ENCODE measurements around the gene PTPRN2. TPM values are rescaled to one million over a fixed set of nuclear protein-coding genes. Genes with fewer than 3 reads are reported as not detected.

PTPRN2 gene
- total and polyA plus RNA-seq, 9 of the 15 experiments (the other 6 are each of a cell fraction or from before 2014, with no cell fraction given), result not detected

DNA sequence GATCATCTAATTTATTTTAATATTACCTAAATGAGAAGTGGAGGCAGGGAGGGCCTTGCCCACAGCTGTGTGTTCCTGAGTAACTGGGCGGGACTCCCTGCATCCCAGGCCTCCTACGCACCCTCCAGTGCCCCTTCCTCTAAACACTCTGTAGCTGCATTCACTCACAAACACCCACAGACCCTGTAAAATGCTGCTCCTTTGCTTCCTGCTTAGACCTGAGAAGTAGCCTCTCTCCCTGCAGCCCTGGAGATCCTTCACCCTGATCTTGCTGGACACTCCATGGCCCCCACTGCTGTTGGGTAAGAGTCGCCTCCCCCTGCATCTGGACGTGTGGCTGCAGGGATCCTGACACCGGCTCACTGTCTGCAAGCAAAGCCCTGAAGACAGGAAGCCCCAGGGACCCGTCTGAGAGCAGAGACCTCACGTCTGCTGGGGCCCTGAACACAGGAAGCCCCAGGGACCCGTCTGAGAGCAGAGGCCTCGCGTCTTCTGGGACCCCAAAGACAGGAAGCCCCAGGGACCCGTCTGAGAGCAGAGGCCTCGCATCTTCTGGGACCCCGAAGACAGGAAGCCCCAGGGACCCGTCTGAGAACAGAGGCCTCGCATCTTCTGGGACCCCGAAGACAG is 661.0 kb downstream of the PTPRN2 start (continued):
- TF ChIP-seq, protein P1, sequence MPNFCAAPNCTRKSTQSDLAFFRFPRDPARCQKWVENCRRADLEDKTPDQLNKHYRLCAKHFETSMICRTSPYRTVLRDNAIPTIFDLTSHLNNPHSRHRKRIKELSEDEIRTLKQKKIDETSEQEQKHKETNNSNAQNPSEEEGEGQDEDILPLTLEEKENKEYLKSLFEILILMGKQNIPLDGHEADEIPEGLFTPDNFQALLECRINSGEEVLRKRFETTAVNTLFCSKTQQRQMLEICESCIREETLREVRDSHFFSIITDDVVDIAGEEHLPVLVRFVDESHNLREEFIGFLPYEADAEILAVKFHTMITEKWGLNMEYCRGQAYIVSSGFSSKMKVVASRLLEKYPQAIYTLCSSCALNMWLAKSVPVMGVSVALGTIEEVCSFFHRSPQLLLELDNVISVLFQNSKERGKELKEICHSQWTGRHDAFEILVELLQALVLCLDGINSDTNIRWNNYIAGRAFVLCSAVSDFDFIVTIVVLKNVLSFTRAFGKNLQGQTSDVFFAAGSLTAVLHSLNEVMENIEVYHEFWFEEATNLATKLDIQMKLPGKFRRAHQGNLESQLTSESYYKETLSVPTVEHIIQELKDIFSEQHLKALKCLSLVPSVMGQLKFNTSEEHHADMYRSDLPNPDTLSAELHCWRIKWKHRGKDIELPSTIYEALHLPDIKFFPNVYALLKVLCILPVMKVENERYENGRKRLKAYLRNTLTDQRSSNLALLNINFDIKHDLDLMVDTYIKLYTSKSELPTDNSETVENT (CRISPR knock-in tag; IDR thresholded peaks at IDR 0.05), result no peak
- TF ChIP-seq, protein P2, sequence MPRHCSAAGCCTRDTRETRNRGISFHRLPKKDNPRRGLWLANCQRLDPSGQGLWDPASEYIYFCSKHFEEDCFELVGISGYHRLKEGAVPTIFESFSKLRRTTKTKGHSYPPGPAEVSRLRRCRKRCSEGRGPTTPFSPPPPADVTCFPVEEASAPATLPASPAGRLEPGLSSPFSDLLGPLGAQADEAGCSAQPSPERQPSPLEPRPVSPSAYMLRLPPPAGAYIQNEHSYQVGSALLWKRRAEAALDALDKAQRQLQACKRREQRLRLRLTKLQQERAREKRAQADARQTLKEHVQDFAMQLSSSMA (CRISPR knock-in tag; IDR thresholded peaks at IDR 0.05), result no peak

DNA sequence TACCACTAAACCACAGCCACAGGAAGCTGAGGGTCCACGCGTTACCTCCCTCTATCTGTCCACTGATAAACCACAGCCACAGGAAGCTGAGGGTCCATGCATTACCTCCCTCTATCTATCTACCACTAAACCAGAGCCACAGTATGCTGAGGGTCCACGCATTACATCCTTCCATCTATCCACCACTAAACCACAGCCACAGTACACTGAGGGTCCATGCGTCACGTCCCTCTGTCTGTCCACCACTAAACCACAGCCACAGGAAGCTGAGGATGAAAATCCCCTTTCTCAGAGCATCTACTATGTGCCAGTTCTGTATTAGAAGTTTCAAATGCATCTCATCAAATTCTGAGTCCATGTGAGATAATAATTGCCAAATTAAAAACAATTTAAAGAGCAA is 661.5 kb downstream of the PTPRN2 start:
- Histone ChIP-seq H3K9me3 (replicated peaks; ENCODE audit: control insufficient read depth, insufficient read depth, low read depth, low read length) (no peaks in the 10 kb centered on the region), H3K79me2 (ENCODE audit: control insufficient read depth, insufficient read depth, low read length) (no peaks in the 10 kb centered on the region), H4K20me1 (replicated peaks; ENCODE audit: control insufficient read depth, insufficient read depth, low read length) (no peaks in the 10 kb centered on the region), H3K27me3 (ENCODE audit: control insufficient read depth in 2 of 2, insufficient read depth in 2 of 2, low read length in 2 of 2) (peaks cover 3 to 29% of the 10 kb centered on the region in 2 experiments; a peak in 4 of 5 replicates), H3K9me1 (ENCODE audit: control insufficient read depth, insufficient read depth, low read length) (no peaks in the 10 kb centered on the region), H3K4me1 (replicated peaks in 1 of 2; ENCODE audit: control insufficient read depth in 2 of 2, insufficient read depth in 2 of 2, low read length in 2 of 2) (no peaks in the 10 kb centered on the region), H3K4me3 (no peak overlapping the region), H3K9ac (ENCODE audit: insufficient read depth in 1 of 2, low read depth in 2 of 2, low read length in 2 of 2) (no peak overlapping the region), H3K4me2 (ENCODE audit: insufficient read depth, low read length) (no peak overlapping the region), H3K27ac (ENCODE audit: extremely low read depth, low read depth, low read length) (no peak overlapping the region), H3K36me3 (ENCODE audit: control insufficient read depth, insufficient read depth, low read length) (no peaks in the 10 kb centered on the region), H2AFZ (ENCODE audit: low read depth, low read length) (no peak overlapping the region)
- no peak for DNase-seq (ENCODE audit: extremely low read depth in 1 of 4, low spot score in 3 of 4)
- 1% methylated on average over 5 of the region's 5 CpGs for WGBS (ENCODE audit: insufficient coverage, low coverage, missing lambda C conversion rate)
- intact Hi-C loops (cut with micrococcal nuclease), result no loop called here
- no TSS peak for BruUV-seq (replicated peaks)
- ChIA-PET POLR2A (no interaction called here), CTCF (ENCODE audit: low intra/inter-chr PET ratio) (no interaction called here)
- in situ Hi-C loops (cut with MboI), result no loop called here
- FAIRE-seq, result no peak
- ATAC-seq, result no peak
- TF ChIP-seq TARDBP (IDR thresholded peaks at IDR 0.05) (no peak), IRF2 (CRISPR knock-in tag; IDR thresholded peaks at IDR 0.05) (no peak), FOXJ3 (CRISPR knock-in tag; IDR thresholded peaks at IDR 0.05) (no peak), NFATC3 (IDR thresholded peaks at IDR 0.05) (no peak)
- TF ChIP-seq, protein P3, sequence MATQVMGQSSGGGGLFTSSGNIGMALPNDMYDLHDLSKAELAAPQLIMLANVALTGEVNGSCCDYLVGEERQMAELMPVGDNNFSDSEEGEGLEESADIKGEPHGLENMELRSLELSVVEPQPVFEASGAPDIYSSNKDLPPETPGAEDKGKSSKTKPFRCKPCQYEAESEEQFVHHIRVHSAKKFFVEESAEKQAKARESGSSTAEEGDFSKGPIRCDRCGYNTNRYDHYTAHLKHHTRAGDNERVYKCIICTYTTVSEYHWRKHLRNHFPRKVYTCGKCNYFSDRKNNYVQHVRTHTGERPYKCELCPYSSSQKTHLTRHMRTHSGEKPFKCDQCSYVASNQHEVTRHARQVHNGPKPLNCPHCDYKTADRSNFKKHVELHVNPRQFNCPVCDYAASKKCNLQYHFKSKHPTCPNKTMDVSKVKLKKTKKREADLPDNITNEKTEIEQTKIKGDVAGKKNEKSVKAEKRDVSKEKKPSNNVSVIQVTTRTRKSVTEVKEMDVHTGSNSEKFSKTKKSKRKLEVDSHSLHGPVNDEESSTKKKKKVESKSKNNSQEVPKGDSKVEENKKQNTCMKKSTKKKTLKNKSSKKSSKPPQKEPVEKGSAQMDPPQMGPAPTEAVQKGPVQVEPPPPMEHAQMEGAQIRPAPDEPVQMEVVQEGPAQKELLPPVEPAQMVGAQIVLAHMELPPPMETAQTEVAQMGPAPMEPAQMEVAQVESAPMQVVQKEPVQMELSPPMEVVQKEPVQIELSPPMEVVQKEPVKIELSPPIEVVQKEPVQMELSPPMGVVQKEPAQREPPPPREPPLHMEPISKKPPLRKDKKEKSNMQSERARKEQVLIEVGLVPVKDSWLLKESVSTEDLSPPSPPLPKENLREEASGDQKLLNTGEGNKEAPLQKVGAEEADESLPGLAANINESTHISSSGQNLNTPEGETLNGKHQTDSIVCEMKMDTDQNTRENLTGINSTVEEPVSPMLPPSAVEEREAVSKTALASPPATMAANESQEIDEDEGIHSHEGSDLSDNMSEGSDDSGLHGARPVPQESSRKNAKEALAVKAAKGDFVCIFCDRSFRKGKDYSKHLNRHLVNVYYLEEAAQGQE (IDR thresholded peaks at IDR 0.05; ENCODE audit: borderline replicate concordance), result no peak
- TF ChIP-seq, protein P3 (CRISPR knock-in tag; IDR thresholded peaks at IDR 0.05; ENCODE audit: low read depth), result no peak
- TF ChIP-seq, protein P4, sequence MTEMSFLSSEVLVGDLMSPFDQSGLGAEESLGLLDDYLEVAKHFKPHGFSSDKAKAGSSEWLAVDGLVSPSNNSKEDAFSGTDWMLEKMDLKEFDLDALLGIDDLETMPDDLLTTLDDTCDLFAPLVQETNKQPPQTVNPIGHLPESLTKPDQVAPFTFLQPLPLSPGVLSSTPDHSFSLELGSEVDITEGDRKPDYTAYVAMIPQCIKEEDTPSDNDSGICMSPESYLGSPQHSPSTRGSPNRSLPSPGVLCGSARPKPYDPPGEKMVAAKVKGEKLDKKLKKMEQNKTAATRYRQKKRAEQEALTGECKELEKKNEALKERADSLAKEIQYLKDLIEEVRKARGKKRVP (CRISPR knock-in tag; IDR thresholded peaks at IDR 0.05), result no peak
